Upper lobe of left lung (tissue), 4 donors: Measurements from ENCODE around the gene CCN6.

Experiments used
- EP300 ChIP-seq, 4 donors: sonication (generic); formaldehyde crosslinking; IDR thresholded peaks; one replicate each; pipeline ENCODE4 v1.5.1; 2017; ENCODE audit warnings: antibody characterized with exemption in 4 of 4, control low read depth in 2 of 4
- POLR2A ChIP-seq, 4 donors: fragments of 450-650 bp; IDR thresholded peaks; one replicate each; pipeline ENCODE4 v1.5.1; 2016 to 2017; ENCODE audit warnings: antibody characterized with exemption in 4 of 4, mild to moderate bottlenecking in 2 of 4
- POLR2AphosphoS5 ChIP-seq, 2 donors: sonication (generic); formaldehyde crosslinking; IDR thresholded peaks; one replicate each; pipeline ENCODE4 v1.5.1; 2017; ENCODE audit warnings: antibody characterized with exemption in 2 of 2
- TF ChIP-seq, protein P1 (sequence below), 6 experiments: fragments of 450-650 bp in 4 of 6; fragments of 200-600 bp in 2 of 6; sonication (generic) in 2 of 6; IDR thresholded peaks; one replicate each; pipeline ENCODE4 v1.5.1; 2016 to 2019; ENCODE audit warnings: antibody characterized with exemption in 6 of 6

DNA sequence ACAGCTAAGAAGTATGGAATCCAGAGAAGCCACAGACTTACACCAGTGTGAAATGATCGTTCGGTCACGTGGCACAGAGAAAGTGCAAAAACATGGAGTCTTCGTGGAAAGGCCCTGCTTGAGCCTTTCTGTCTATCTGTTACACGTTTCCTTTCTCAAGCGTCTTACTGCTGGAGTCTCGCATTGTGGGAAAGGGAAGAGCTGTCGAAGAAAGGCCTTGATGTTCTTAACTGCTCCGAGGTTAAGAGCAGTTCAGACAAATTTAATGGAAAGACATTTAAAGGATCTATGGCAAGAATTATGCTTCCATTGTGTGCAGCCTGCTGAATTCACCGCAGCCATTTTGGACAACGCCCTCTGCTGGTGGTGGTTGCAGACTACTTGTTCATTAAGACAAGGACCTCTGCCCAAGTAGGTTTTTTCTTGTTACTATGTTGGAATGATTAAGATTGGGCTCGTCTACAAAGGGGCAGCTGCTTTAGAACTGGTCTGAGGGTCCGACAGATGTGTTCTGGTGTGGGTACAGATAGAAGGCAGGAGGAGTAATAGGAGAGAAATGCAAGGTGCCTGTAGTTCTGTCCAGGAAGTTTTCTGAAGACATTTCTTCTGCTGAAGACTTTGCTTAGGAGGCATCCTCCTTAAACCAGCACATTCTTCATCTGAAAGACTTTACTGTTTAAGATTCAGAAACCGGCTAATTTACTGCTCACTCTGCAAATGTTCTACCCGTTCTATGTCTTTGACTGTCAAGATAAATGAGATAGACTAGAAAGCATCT is 24.7 kb upstream of the CCN6 start:
- TF ChIP-seq EP300 (IDR thresholded peaks at IDR 0.05): no peak
- no peak for TF ChIP-seq POLR2AphosphoS5 (IDR thresholded peaks at IDR 0.05)
- TF ChIP-seq, protein P1, sequence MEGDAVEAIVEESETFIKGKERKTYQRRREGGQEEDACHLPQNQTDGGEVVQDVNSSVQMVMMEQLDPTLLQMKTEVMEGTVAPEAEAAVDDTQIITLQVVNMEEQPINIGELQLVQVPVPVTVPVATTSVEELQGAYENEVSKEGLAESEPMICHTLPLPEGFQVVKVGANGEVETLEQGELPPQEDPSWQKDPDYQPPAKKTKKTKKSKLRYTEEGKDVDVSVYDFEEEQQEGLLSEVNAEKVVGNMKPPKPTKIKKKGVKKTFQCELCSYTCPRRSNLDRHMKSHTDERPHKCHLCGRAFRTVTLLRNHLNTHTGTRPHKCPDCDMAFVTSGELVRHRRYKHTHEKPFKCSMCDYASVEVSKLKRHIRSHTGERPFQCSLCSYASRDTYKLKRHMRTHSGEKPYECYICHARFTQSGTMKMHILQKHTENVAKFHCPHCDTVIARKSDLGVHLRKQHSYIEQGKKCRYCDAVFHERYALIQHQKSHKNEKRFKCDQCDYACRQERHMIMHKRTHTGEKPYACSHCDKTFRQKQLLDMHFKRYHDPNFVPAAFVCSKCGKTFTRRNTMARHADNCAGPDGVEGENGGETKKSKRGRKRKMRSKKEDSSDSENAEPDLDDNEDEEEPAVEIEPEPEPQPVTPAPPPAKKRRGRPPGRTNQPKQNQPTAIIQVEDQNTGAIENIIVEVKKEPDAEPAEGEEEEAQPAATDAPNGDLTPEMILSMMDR (IDR thresholded peaks at IDR 0.05): peak; percentile 42 to 53 (median 48)
- TF ChIP-seq POLR2A (IDR thresholded peaks at IDR 0.05): no peak
